HG03354 (cell line): ENCODE data around the gene SETD5.
A peak's percentile ranks its signal among the peaks of the same experiment; 100 is the strongest.

Source experiments
- ATAC-seq: cut with Tn5 transposase; IDR thresholded peaks from one replicate; pipeline ENCODE4 v1.9.1; 2021; ENCODE audit warnings: mild to moderate bottlenecking; ENCODE audit not compliant: unreplicated experiment, poor library complexity, severe bottlenecking

Gene SETD5

DNA sequence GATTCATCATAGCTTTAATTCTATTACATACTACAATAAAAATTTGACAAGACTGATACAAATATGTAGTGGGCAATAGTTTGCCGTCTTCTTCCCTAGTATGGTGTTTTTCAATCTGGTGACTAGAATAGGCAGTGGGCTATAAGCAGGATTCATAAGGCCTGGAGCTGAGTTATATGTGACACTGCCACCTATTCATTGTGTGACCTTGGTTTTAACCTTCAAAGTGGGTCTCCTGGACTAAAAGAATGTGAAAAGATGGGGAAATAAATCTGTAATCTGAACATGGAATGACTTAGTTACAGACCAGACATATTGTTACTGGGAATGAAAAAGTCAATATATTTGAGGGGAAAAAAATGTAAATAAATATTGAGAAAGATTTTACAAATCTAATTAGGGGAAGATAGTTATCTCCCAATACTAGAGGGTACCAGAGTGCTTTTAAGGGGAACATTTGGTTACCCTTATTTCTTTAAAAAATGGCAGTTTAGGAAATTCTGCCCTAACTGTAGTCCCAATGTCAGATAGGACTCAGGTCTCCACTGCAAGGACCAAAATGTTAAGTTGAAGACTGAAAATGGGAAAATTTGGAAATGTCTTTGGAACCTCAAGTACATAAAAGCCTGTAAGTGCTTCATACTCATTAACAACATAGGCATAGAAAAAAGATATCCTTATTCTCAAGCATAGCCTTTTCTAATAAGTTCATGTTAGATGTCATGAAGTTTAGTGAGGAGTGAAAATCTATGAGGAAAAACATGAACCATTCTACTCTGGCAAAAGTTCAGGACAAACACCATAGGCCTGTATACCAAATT, 10.7 kb upstream of the SETD5 start:
- ATAC-seq = no peak

DNA sequence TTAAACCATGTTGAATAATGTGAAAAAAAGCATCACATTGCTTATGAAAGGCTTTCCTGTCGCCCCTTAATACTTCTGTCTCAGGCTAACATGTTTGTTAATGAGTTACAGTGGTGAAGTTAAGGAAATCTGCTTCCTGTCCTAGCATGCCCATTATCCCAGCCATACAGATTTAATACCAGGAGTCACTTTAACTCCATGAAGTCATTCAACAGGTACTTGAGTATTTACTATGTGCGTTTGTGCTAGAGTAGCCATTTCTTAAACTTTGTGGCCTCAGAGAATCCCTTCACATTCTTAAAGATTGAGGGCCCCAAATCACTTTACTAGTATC, 10.1 kb upstream of the SETD5 start:
- ATAC-seq = no peak

DNA sequence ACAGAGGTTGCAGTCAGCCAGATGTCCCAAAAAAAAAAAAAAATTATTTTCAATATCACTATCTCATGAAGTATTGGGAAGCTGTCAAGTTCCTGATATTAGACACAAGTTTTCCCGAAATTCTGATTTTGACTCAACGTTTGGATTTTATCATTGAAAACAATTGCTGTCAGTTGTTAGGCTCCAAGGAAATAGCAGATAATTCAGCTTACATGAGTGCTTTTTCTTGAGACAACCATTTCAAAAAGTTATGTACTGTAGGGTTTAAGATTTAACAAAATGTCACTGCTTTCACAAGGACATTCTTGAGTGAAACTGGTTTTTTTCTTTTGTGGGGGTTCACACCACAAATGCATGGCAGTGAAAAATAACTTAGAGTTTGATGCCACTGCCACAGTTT, 9.3 kb upstream of the SETD5 start:
- ATAC-seq = no peak

DNA sequence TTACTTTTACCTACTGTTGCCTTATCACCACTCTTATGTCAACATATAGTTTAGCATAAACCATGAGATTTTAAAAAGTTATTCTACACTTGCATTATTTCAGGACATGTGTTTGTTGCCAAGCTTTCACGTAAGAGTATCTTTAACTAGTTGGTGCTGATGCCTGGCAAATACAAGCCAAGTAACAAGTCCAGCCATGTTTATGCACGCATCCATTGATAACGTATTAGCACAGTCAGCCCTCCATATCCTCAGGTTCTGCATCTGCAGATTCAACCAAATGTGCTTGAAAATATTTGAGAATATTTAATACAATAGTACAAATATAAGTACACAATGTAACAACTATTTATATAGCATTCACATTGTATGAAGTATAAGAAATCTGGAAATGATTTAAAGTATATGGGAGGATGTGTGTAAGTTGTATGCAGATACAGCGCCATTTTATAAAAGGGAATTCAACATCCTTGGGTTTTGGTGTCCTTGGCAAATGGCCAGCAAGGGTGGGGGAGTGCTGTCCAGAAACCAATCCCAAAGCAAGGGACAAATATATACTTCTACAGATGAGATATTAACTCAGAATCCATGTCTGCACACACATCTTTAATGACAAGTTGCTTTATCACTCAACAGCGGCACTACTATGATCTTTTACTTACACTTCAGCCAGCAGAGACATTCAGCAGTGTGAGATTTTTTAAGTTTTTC, 8.7 kb upstream of the SETD5 start:
- no peak for ATAC-seq

DNA sequence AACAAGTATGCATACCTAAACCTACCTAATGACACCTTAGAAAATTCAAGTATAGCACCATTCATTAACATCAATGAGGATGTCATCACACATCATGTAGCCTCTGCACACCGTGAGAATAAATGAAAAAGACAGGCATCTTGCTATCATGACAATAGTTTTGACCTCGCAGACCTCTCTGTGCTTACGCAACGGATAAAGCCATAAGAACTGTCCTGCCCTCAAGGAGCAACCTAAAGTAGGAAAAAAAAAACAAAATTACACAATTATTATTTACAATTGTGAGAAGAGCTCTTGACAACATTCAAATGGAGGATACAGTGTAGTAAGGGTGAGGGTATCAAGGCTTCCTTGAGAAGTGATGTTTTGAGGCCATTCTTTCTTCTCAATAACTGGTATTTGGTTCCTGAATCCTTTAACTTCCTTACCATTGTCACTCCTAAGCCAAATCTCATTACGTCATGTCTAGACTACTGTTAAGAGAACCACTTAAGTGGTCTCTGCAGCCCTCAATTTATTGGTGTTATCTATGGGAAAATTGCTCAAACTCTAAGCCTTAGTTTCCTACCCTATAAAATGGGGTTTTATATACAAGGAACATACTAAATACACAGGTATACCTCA, 7.0 kb upstream of the SETD5 start:
- ATAC-seq = no peak

DNA sequence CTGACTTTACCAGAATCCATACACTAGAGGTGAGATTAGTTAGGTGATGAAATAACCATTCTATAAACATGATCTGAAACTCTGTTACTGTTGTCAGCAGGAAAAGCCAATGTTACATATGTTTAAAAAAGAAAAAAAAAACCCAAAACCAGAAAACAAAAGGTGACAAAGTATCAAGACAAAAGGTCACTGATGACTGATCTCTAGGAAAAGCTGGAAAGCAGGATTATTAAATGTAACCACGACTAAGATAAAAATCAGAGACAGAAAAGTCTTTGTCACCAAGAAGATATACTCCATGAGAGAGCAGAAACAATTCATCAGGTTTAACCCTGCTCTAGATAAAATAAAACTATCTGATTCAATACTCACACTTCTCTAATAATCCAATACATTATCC, 5.4 kb upstream of the SETD5 start:
- ATAC-seq = no peak

DNA sequence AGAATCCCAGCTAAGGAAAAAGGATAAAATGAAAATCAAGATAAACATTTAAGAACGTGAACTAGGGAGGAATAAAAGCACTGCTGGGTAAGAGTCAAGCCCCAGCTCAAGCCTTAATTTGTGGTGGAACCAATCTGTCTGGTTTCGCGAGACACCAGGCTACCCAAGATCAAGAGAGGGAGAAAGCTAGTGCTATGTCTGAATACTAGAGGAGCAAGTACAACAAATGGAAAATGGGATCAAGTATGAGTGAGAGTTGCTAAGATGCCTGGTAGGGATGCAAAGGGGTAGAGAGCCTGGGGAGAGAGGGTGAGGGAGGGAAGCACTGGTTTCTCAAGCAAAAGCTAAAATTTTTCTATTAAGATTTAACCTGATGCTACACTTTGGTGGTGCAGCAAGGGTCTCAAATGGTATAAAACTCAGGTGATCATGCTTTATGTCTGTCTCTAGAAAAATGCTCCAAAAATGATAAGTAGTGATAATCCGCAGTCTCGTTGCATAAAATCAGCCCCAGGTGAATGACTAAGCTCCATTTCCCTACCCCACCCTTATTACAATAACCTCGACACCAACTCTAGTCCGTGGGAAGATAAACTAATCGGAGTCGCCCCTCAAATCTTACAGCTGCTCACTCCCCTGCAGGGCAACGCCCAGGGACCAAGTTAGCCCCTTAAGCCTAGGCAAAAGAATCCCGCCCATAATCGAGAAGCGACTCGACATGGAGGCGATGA, 1.7 kb upstream of the SETD5 start:
- no peak for ATAC-seq

DNA sequence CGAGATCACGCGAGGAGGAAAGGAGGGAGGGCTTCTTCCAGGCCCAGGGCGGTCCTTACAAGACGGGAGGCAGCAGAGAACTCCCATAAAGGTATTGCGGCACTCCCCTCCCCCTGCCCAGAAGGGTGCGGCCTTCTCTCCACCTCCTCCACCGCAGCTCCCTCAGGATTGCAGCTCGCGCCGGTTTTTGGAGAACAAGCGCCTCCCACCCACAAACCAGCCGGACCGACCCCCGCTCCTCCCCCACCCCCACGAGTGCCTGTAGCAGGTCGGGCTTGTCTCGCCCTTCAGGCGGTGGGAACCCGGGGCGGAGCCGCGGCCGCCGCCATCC, 1.1 kb upstream of the SETD5 start:
- peak; percentile 33 for ATAC-seq

DNA sequence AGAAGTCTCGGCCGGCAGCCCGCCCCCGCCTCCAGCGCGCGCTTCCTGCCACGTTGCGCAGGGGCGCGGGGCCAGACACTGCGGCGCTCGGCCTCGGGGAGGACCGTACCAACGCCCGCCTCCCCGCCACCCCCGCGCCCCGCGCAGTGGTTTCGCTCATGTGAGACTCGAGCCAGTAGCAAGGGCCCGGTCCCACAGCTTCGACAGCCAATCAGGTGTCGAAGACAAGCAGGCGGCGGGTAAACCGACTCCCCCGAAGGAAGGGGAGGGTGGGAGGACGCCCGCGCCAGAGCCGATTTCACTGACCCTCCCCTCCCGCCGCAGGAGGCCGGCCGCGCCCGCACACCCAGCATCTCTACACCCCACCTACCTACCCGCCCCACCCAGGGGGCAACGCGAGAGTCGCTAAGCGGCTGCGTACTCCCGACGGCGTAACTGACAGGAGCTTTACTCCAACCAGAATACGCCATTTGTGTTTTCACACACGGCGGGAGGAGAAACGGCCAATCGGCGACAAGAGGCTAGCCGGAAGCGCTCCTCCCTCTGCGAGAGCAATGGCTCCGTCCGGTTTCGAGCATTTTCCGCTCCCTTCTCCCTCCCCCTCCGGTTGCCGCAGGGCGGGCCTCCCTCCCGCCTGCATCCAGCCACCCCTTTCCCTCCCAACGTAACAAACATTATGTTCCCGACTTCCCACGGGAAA, 633 bp upstream of the SETD5 start:
- peak; percentile 78 for ATAC-seq

DNA sequence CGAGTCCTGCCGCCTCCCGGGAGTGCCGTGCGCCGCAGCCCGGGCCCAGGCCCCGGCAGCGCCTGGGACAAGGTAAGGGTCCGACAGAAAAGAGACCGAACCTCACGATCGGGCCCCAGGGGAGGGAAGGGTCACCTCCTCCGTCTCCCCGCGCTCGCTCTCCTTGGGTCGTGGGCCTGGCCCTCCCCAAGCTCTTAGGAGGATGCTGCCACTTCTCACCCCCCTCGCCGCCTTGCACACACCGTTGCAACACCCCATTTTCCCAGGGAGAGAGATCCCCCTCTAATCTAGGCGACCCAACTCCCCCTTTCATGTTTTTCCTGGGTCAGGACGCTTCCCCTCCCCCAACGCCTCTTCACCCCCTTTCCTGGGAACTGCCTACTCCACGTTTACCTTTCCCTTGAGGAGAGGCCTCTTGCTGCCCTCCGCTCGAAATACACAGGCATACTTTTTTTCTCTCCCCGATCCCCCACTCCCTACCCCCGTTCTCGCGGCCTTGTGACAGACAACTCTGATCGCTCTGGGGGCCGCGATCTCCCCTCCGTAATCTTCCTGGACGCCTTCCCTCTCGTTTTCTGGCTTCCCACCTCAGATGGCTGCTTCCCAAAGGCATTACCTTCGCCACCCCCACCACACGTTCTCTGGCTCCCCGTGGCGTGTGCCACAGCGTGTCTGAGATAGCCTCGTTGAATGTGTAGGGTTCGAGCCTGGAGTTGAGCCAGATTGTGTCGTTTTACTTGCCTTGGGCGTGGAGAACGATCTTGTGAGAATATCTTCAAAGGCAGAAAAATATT, 688 bp downstream of the SETD5 start:
- ATAC-seq = no peak

DNA sequence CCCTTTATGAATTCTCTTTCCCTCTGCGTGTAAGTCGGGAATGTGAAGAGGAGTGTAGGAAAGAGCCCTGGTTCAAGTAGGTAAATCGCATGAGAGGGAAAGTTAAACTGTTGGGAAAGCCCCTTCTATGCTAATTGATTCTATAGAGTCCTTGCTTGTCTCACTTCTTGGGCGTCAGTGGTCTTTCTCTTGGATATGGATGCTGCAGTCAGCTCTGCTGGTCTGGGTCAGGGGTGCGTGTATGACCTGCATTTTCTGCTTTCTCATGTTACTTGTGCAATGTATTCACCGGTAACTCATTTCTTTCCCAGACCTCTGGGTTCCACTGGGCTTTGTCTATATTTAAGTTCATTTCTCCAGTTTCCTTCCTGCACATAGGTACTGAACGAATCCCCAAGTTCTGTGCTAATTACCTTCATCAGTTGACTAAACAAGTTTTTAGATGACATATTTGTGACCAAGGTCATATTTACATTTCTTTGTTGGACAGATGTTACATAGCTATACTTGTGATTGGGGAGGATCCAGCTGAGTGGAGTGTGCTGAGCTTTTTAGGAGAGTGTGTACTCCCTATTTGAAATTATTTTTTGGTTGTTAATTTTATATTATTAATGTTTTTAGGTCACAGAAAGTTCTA, 1.4 kb downstream of the SETD5 start:
- no peak for ATAC-seq

DNA sequence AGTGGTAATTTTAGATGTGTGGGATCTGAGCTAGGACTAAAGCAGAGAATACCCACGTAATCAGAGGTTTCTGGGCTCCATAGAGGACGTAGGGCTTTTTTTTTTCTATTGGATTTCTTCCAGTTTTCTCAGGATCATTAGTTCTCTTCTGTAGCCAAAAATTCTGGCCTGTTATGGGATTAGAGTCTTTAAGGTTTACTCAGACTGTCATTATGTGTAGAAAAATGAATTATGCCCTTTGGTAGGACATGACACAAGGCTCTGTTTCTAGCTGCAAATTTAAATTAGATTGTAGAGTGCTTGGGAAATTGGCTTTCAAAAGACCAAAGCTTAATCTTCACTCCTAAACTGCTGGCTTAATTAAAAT, 1.9 kb downstream of the SETD5 start:
- ATAC-seq = no peak

DNA sequence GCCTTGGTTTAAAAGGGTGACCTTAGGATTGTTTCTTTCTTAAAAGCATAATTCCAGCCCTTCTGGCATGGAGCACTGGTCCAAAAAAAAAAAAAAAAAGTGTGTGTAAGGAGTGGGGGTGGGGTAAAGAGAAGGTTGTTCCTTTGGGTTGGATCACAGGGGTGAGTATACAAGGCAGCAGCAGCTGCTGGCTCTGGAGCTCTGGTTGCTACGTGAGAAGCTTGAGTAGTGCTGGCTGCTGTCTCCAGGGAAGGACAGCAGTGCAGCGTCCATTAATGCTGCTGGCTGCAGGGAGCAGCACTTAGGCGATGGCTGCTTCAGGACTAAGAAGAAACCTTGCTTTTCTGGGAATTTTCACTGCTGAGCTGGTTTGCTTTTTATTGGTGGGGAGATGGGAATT, 2.3 kb downstream of the SETD5 start:
- no peak for ATAC-seq

DNA sequence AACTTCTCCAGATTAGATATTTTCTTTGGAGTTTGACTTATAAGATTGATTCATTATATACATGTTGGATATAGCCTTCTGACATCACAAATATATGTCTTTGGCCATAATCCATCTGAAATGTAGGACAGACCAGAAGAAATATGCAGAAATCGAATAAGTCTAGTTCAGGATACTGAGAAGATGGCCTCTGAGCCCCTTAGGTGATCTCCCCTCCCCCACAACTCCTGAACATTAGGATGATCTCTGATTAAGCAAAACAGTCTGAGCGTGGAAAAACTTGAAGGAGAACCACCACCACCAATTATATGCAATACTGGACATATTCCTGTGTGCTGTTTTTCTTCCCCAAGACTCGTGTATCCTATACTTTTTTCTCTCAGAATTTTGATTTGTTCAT, 3.2 kb downstream of the SETD5 start:
- no peak for ATAC-seq

DNA sequence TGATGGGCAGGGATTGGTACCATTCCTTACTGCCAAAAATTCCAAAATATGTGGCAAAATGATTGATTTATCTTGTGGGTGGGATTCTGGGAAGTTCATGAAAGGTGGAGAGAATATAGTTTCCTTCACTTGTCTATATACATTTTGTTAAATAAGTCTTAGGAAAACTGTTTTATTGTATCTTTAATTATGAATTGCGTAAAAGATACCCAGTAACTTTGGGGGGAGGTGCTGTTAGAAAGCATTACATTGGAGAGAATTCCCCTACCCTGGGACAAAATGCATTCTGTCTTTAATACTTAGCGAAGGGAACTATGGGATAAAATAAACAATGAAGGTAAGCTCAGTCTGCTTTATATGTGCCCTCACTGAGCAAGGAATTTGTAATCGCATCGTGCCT, 4.6 kb downstream of the SETD5 start:
- ATAC-seq = no peak

DNA sequence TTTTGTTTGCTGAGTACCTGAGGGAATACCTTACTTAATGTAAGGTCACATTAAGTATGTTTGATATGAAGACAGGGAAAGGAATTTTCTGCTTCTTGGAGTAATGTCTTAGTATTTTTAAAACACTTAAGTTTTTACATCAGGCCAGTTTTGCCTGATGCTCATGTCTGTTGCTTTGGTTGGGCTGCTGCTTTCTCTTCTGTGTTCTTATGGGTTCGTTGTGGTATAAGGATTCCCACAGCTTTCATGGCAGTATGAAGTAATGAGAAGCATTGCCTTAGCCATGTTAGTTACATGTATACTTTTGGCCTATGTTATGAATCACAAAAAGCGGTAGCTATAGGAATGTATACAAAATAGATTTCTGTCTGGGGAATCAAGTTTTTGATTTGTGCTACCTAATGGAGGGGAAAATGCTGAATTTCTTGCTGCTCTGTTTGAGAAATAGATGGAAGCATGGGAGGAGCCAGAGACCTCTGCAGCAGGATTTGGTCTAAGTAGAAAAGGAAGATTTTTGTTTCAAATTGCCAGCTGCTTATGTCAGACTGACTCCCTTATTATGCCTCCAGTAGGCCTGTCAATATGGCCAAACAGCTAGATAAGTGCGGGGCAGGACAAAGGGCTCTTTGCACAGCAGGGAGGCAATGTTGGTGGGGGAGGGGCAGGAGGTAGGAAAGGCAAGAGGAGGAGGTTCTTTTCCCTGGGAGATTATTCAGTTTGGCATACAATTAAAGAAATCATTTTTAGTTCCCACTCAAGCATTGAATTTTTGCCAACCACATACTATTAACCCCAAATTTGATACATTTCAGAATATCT, 5.2 kb downstream of the SETD5 start:
- ATAC-seq = no peak

DNA sequence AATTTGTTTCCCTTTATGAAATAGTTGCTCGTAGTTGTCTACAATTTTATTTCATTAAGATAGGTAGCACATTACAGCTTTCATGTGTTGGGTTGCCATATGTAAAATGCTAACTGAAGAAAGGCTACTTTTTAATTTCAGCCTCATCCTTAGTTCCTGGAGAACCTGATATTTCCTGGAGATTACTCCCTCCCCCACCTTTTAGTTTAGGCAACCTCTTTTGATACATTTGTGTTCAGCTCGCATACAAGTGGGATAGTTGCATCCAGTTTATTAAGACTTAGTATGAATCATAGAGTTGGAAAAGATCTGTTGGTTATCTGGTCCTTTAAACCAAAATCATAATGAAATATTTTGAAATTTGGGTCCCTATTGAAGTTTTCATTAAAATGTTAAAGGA, 6.0 kb downstream of the SETD5 start:
- ATAC-seq = no peak

DNA sequence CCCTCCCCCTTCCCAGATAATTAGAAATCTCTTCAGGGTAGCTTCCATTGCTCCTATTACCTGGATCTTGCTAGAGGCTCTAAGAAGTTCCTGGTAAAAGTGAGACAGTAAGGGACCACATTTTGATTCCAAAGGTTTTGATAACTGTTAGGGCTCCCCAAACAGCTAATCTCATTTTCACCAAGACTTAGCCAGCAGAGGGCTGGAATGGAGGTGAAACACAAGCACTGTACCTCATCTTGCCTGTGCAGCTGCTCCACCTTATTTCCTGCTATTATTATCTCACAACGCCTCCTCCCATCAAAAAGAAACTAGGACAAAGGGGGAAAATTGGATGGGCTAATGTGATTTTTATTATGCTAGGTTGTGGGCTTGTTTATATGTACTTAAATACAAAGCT, 7.3 kb downstream of the SETD5 start:
- no peak for ATAC-seq
